CD4-positive, alpha-beta T cell (primary cell): ENCODE data around the gene GCC2. TPM values are rescaled to one million over a fixed set of nuclear protein-coding genes. Genes with fewer than 3 reads are reported as not detected.

Experiments
- ATAC-seq: fragments of 200-7000 bp; cut with Tn5 transposase; one replicate; pipeline ENCODE4 v1.10.0; 2022; ENCODE audit warnings: mild to moderate bottlenecking; ENCODE audit not compliant: poor library complexity
- CTCF ChIA-PET: fragments of 350-600 bp; sonication (Branson Sonifier 250); formaldehyde crosslinking; loops from one replicate; lab custom pipeline; 2021; ENCODE audit warnings: antibody characterized with exemption, inconsistent platforms; lab: Charles Lee
- POLR2A ChIA-PET: fragments of 350-600 bp; sonication (Branson Sonifier 250); formaldehyde crosslinking; loops from one replicate; lab custom pipeline; 2021; ENCODE audit warnings: antibody characterized with exemption, inconsistent platforms; lab: Charles Lee
- DNase-seq, 14 experiments: peaks; one replicate each; pipeline ENCODE4 v3.0.0-alpha.2; 2013 to 2020; ENCODE audit warnings: mixed read lengths in 2 of 14
- H3K27ac ChIP-seq, 2 donors: one replicate each; pipeline versions ENCODE4 v1.5.1 to v1.7.0; 2013; ENCODE audit warnings: low read length in 2 of 2, low read depth in 1 of 2, mild to moderate bottlenecking in 1 of 2
- H3K27me3 ChIP-seq, 2 experiments: 1 replicate in 1 of 2; 2 replicates in 1 of 2; pipeline versions ENCODE4 v1.6.1 to v1.7.0; 2013; ENCODE audit warnings: low read length in 2 of 2, control low read depth in 1 of 2, mild to moderate bottlenecking in 1 of 2, moderate library complexity in 1 of 2; ENCODE audit not compliant: insufficient read depth in 2 of 2, control insufficient read depth in 1 of 2
- H3K36me3 ChIP-seq: one replicate; pipeline ENCODE4 v1.6.1; 2013; ENCODE audit warnings: low read length, control low read depth; ENCODE audit not compliant: insufficient read depth
- H3K4me1 ChIP-seq: one replicate; pipeline ENCODE4 v1.6.1; 2013; ENCODE audit warnings: low read length, control low read depth; ENCODE audit not compliant: insufficient read depth
- H3K4me3 ChIP-seq: one replicate; pipeline ENCODE4 v1.5.1; 2013; ENCODE audit warnings: mild to moderate bottlenecking, low read length, moderate library complexity
- H3K9me3 ChIP-seq, 2 experiments: 1 replicate in 1 of 2; 2 replicates in 1 of 2; pipeline versions ENCODE4 v1.6.1 to v1.7.0; 2013; ENCODE audit warnings: low read length in 2 of 2, mild to moderate bottlenecking in 2 of 2, control low read depth in 1 of 2, moderate library complexity in 1 of 2; ENCODE audit not compliant: control insufficient read depth in 1 of 2, insufficient read depth in 1 of 2
- H3K27ac Mint-ChIP-seq: one replicate; pipeline ENCODE4 v1.8.0; 2020; ENCODE audit warnings: mixed read lengths
- H3K27me3 Mint-ChIP-seq: one replicate; pipeline ENCODE4 v1.8.0; 2021; ENCODE audit warnings: mixed read lengths
- H3K36me3 Mint-ChIP-seq: one replicate; pipeline ENCODE4 v1.8.0; 2021; ENCODE audit warnings: low read depth, mixed read lengths
- H3K4me1 Mint-ChIP-seq: one replicate; pipeline ENCODE4 v1.8.0; 2021; ENCODE audit warnings: low read depth, mixed read lengths
- H3K4me3 Mint-ChIP-seq: one replicate; pipeline ENCODE4 v1.8.0; 2020; ENCODE audit warnings: mild to moderate bottlenecking, mixed read lengths
- H3K9me3 Mint-ChIP-seq: one replicate; pipeline ENCODE4 v1.8.0; 2020; ENCODE audit warnings: mixed read lengths
- CTCF ChIP-seq: fragments of 200-600 bp; IDR thresholded peaks from one replicate; pipeline ENCODE4 v1.8.0; 2022; ENCODE audit warnings: antibody characterized with exemption, mild to moderate bottlenecking
- intact Hi-C, 2 experiments: fragments of 100-400 bp; cut with DNase I in 1 of 2; cut with micrococcal nuclease in 1 of 2; formaldehyde crosslinking; loops; one replicate each; pipeline versions ENCODE4 v1.15.1 to v1.9.0; 2023 to 2025; cut with DNase I, micrococcal nuclease
- total RNA-seq, 174 experiments: library from RNA in 2 of 174; stranded (reverse) in 2 of 174; gene quantifications; one replicate each; pipeline ENCODE4 v1.2.3 and lab custom pipeline; 2021 to 2026

Gene GCC2
- total RNA-seq, 2 experiments from 2014 or later = 134 to 141 TPM

GRCh38 chr2:108460345-108461037 lies 11.5 kb downstream of the GCC2 start:
- DNase-seq (no peak), ATAC-seq (no peak)
- Histone ChIP-seq H3K9me3 (peaks cover 4 to 8% of the 10 kb centered on the region in 2 experiments), H3K27me3 (no peaks in the 10 kb centered on the region), H3K27ac (no peak overlapping the region), H3K4me3 (no peak overlapping the region), H3K4me1 (peaks cover 14% of the 10 kb centered on the region), H3K36me3 (peaks cover 88% of the 10 kb centered on the region)
- Mint-ChIP-seq H3K36me3 (peaks cover 91% of the 10 kb centered on the region), H3K4me3 (no peak overlapping the region), H3K27me3 (no peaks in the 10 kb centered on the region), H3K4me1 (peaks cover 71% of the 10 kb centered on the region), H3K27ac (no peak overlapping the region), H3K9me3 (peaks cover 7% of the 10 kb centered on the region)
- ChIA-PET POLR2A (interaction anchor here (1.3 kb wide), 1 partner anchor 13 kb away, joined by 3 read pairs; no protein-coding TSS in a partner anchor), CTCF (no interaction called here)
- no peak for TF ChIP-seq CTCF
- intact Hi-C loops = no loop called here

GRCh38 chr2:108477099-108477498 lies 28.1 kb downstream of the GCC2 start:
- Histone ChIP-seq H3K27me3 (no peaks in the 10 kb centered on the region), H3K9me3 (no peaks in the 10 kb centered on the region), H3K4me3 (no peak overlapping the region), H3K4me1 (no peaks in the 10 kb centered on the region), H3K36me3 (peaks cover 88% of the 10 kb centered on the region), H3K27ac (no peak overlapping the region)
- ChIA-PET POLR2A (no interaction called here), CTCF (no interaction called here)
- no peaks in the 10 kb centered on the region for H3K27me3 Mint-ChIP-seq
- no peak overlapping the region for H3K27ac Mint-ChIP-seq
- DNase-seq = no peak
- peaks cover 98% of the 10 kb centered on the region for H3K36me3 Mint-ChIP-seq
- H3K9me3 Mint-ChIP-seq = no peaks in the 10 kb centered on the region
- no peak for TF ChIP-seq CTCF
- peaks cover 2% of the 10 kb centered on the region for H3K4me1 Mint-ChIP-seq
- intact Hi-C loops = loop anchor here in 1 of 2 experiments (10.0 kb wide), 1 partner anchor 58 kb away; the partner anchor contains the start of gene LIMS1
- H3K4me3 Mint-ChIP-seq = no peak overlapping the region
- ATAC-seq = no peak

- ATAC-seq = no peak
- no peaks in the 10 kb centered on the region for H3K9me3 ChIP-seq
- Mint-ChIP-seq H3K4me3 (no peak overlapping the region), H3K4me1 (peaks cover 5% of the 10 kb centered on the region), H3K27me3 (no peaks in the 10 kb centered on the region), H3K9me3 (no peaks in the 10 kb centered on the region), H3K36me3 (peaks cover 92% of the 10 kb centered on the region), H3K27ac (no peak overlapping the region)
- H3K4me3 ChIP-seq = no peak overlapping the region
- no peaks in the 10 kb centered on the region for H3K4me1 ChIP-seq
- no peak for TF ChIP-seq CTCF
- no peak overlapping the region for H3K27ac ChIP-seq
- intact Hi-C loops = no loop called here
- H3K36me3 ChIP-seq = peaks cover 81% of the 10 kb centered on the region
- DNase-seq = no peak
- no peaks in the 10 kb centered on the region for H3K27me3 ChIP-seq
- ChIA-PET POLR2A (no interaction called here), CTCF (no interaction called here)
These were observed 36.2 kb downstream of the GCC2 start for GRCh38 chr2:108485253-108485652.
